GM18861 (cell line): ENCODE measurements around the gene TAF1C.

Experiments used
- ATAC-seq: cut with Tn5 transposase; IDR thresholded peaks from one replicate; pipeline ENCODE4 v1.9.1; 2021; ENCODE audit not compliant: unreplicated experiment

The TAF1C gene

DNA sequence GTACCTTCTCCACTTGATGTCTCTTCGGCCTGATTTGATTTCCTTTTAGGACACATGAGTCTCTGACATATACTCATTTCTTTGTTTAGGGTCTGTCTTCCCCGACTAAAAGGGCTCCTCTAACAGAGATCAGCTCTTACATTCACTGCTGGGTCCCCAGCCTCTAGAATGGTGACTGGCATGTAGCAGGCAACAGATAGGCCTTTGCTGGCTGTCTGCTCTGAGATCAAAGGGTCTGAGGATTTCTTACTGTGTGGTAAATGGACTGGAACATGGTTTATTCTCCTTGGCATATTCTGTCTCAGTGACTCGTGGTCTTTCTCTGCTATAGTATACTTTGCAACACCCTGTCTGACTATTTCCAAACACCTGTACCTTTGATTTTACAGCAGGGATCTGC is 25.1 kb downstream of the TAF1C start:
- no peak for ATAC-seq

DNA sequence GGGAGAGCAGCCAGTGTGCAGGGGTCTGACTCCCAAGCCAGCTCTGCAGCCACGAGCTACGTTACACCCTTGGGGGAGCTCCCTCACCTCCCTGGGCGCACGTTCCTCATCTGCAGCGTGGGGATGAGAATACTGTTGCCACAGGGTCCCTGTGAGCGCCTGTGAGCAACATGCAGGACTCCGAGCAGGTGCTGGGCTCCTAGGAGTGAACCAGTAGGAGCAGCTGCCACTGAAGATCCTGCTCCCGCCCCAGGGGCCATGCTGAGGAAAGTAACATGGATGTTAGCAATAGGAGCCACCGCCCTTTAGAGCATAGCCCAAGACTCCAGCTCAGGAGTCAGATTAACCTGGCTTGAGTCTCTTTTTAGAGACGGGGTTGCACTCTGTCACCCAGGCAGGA is 25.8 kb downstream of the TAF1C start:
- no peak for ATAC-seq

GRCh38 chr16:84159800-84160199 is 27.1 kb downstream of the TAF1C start:
- no peak for ATAC-seq

GRCh38 chr16:84159007-84159406 is 27.9 kb downstream of the TAF1C start:
- ATAC-seq, result no peak

GRCh38 chr16:84156342-84156784 is 30.5 kb downstream of the TAF1C start:
- no peak for ATAC-seq

- ATAC-seq, result no peak
These were observed 31.1 kb downstream of the TAF1C start for GRCh38 chr16:84155771-84156170.

DNA sequence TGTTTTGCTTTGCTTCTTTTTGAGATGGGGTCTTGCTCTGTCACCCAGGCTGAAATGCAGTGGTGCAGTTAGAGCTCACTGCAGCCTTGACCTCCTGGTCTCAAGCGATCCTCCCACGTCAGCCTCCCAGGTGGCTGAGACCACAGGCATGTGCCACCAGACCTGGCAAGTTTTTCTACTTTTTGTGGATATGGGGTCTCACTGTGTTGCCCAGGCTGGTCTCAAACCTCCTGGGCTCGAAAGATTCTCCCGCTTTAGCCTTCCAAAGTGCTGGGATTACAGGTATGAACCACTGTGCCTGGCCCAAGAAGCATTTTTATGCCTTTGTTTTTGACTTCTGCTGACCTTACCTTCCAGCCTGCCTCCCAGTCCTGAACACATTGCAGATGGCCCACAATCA is 31.6 kb downstream of the TAF1C start:
- no peak for ATAC-seq

GRCh38 chr16:84153660-84154214 is 33.1 kb downstream of the TAF1C start:
- no peak for ATAC-seq

DNA sequence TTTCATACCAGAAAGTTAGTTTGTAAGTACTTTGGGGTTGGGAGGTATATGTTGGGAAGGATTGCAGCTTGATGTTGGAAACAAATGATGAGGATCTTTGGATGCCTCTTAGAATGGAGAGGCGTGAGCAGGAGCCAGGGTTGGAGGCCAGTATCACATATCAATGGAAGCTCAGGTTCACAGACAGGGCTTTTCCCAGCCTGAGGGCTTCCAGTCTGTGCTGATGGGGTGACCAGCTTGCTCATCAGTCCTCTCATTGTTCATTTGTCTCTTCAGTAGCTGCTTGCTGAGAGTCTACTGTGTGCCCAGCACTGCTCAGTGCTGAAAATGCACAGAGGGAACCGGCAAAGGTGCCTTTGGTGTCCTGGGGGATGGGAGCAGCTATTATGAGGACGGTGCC is 35.9 kb downstream of the TAF1C start:
- ATAC-seq, result no peak

DNA sequence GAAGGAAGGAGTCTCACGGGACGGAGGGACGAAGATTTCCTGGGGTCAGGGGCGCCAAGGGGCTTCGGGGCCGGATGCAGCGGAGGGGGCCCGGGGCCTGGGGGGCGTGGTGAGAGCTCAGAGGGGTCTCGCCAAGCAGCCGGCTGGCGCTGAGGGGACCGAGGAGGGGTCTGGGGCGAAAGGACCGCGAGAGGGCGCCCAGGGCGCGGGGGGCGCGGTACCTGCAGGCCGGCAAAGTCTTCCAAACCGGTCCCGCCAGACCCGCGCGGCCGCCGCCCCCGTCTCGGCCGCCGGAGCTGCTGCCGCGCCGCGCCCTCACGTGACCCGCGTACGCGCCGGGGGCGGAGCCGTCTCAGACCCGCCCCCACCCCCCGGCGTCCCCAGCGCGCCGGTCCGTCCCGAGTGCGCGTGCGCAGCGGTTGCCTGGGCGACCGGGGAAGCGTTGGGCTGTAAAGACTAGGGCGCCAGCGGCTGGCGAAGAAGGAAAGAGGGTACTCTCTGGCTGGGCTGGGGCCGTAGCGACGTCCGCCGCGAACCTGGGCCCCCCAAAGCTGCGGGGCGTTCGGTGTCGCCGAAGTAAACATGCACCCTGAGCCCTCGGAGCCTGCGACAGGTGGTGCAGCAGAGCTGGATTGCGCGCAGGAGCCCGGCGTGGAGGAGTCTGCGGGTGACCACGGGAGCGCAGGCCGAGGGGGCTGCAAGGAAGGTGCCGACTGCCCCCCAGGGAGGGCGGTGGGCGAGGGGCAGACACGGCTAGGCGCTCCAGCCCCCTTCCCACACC is 41.8 kb downstream of the TAF1C start, which contains the start of the genes DNAAF1 and HSDL1:
DNAAF1 (plus strand) TSS at position 450 of the 781 bp plus-strand sequence; CDS start at position 583, 133 bp downstream.
HSDL1 (minus strand) TSS at position 319 of the 781 bp plus-strand sequence. CDS start 13,856 bp downstream, outside the sequence.
- ATAC-seq, result peak; percentile 70

DNA sequence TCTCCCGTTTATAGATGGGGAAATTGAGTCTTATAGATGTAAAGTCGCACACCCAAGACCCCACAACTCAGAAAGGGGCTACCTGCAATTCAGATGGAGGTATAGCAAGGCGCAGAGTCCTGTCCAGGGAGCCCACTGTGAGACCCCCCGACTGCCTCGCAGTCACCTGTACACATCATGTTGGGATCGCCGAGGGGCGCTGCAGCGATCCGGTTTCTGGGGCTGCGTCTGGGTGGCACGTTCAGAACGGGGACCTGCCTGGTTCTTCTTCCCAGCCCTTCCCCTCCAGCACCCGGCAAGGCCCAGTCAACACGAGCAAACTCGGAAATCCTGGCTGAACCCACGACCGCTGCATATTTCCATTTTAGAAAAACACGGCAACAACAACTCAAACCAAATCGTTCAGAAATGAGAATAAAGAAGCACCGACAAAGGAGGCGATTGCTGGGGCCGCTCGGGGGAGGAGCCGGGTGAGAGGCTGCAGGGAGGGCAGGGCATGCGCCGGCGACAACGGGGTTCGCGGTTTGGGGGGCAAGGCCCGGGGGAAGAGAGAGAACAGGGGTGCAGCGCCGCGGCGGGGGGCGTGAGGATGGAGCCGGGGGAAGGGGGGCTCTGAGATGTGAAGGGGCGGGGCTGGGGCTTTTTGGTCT is 42.5 kb downstream of the TAF1C start:
- no peak for ATAC-seq

DNA sequence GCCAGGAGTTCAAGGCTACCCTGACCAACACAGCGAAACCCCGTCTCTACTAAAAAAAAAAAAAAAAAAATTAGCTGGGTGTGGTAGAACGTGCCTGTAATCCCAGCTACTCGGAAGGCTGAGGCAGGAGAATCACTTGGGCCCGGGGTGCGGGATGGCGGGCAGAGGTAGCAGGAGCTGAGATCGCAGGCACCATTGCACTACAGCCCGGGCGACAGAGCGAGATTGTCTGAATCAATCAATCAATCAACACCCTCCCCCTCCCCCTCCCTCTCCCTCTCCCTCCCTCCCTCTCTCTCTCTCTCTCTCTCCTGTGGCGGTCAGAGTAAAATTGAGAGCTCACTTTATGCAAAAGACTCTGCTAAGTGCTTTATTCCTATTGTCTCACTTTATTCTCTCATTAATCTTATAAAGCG is 43.1 kb downstream of the TAF1C start:
- ATAC-seq, result no peak

- no peak for ATAC-seq
These were observed 43.8 kb downstream of the TAF1C start for GRCh38 chr16:84143081-84143480.

DNA sequence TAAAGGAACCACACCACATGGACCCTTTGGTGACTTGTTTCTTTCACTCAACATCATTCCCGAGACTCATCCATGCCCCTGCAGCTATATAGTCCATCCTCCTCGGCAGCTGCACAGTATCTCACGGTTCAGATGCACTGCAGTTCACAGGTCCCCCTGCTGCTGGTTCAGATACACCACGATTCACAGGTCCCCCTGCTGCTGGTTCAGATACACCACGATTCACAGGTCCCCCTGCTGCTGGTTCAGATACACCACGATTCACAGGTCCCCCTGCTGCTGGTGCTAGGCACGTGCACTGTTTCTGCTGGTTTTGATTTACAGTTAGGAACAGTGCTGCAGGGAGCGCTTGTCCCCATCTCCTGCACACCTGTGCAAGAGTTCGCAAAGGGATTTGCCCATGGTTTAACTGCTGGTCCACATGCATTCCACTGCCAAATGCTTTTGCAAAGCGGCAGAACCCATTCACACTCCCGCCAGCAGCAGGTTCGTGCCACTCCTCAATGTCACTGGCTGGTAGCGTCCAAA is 45.6 kb downstream of the TAF1C start:
- ATAC-seq, result no peak

GRCh38 chr16:84139628-84140258 is 47.1 kb downstream of the TAF1C start:
- ATAC-seq, result no peak

DNA sequence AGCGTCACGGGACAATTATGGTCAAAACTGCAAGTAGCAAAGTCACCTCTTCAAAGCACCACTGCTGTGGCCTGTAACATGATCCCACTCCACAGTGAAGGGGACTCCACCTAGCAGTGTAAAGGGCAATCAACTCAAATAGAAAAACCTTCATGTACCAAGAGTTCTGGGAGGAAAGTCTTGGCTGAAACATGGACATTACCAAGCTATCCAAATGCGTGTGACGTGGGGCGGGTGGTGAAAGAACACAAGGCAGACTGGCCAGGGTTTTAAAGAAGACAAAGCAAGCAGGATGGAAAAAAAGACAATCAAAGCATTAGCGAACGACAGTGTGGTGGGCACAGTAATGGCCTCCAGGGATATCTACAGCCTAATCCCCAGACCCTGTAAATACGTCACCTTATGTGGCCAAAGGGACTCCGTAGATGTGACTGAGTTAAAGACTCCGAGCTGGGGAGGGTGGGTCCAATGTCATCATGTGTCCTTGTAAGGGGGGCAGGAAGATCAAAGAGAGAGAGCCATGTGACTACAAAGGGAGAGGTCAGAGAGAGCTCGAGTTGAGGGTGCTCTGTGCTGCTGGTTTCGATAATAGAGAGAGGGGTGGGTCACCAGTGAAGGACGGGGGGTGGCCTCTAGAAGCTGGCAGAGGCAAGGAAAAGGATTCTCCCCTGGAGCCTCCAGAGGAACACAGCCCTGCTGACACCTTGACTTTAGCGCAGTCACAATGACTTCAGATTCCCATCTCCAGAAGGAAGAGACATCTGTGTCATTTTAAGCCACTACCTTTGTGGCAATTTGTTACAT is 47.8 kb downstream of the TAF1C start:
- peak; percentile 77 for ATAC-seq

GRCh38 chr16:84138500-84138823 is 48.4 kb downstream of the TAF1C start:
- peak; percentile 6 for ATAC-seq

DNA sequence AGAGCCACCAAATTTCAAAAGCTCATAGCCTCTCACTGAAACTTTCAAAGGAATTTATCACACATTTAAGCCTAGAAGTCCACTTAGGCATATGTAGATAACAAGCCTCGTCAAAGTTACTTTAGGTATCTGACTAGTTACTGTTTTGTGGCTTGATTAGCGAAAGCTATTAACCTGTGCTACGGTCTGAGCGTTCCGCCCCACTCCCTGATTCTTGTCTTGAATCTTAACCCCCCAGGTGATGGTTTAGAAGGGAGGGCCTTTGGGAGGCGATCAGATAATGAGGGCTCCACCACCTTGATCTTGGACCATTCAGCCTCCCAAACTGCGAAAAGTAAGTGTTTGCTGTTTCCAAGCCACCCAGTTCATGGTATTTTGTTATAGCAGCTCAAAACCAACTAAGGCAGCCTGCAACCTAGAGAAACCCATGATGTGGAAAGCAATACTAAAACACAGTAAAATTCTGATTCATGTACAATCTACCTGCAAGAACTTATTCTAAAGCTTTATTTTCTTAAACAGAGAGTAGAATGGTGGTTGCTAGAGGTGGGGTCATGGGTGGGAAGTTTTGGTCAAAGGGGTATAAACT is 49.0 kb downstream of the TAF1C start:
- no peak for ATAC-seq

- ATAC-seq, result no peak
These were observed 49.6 kb downstream of the TAF1C start for GRCh38 chr16:84137287-84137686.
